NK-92 treated with Interleukin-12 subunit alpha and Interleukin-12 subunit beta, amount 100 ng/mL, for 24 hours (cell line): ENCODE measurements around the gene PARD3.

Experiments
- DNase-seq: peaks from one replicate; lab custom pipeline; 2025; lab: John Stamatoyannopoulos, UW

Gene PARD3

GRCh38 chr10:34689053-34689452 is 126.0 kb downstream of the PARD3 start:
- DNase-seq: no peak

DNA sequence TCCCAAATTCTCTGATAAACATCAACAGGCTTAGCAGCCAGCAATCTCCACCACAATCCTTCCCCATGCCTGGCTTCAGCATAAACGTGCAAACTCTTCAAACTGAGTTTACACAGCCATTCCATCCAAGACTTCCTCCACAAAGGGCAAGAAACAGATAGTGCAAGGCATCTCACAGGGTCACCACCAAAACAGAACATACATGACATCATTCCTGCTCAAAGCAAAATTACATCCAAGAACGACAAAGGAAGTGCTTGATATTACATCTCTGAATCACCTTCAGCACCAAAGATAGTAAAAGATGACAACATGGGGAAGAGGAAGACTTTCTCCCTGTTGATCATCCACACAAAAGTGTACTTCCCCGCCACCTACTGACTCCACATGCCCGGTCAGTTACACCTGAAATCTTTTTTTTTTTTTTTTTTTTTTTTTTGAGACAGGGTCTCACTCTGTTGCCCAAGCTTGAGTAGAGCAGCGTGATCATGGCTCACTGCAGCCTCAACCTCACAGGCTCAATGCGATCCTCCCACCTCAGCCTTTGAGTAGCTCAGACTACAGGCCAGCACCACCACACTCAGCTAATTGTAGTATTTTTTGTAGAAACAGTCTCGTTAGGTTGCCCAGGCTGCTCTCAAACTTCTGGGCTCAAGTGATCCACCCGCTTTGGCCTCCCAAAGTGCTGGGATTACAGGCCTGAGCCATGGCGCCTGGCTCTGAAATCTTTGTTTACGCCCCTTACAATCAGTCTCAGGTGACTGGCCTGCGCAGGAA is 127.5 kb downstream of the PARD3 start:
- DNase-seq: no peak

DNA sequence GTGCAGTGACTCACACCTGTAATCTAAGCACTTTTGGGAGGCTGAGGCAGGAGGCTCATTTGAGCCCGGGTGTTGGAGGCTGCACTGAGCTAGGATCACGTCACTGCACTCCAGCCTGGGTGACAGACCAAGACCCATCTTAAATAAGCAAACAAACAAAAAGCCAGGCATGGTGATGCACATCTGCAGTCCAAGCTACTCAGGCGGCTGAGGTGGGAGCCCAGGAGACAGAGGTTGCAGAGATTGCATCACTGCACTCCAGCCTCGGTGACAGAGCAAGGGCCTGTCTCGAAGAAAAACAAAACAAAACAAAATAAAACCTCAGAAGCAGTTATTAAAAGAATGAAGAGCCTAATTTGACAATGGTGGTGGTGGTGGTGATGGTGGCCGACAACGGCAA is 132.5 kb downstream of the PARD3 start:
- no peak for DNase-seq

- DNase-seq: no peak
Observed at GRCh38 chr10:34681933-34682332, 133.2 kb downstream of the PARD3 start.

DNA sequence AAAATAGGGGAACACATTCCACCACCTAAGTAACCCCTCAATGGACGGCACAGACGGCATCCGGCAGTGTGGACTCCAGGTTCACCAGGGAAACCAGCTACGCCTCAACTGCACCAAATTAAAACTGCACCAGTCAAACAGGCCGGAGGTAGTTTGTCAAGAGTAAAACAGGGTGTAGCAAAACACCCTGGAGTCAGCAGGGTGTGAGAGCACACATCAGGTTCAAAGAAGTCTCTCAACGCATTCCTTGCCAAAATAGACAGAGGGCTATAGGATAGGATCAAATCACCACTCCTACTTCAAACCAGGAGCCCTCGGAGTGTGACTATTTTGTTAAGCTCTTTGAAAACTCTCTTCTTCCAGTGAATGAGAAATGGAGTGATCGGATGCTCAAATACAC is 135.9 kb downstream of the PARD3 start:
- DNase-seq: no peak

- DNase-seq: no peak
Observed at GRCh38 chr10:34677591-34677990, 137.5 kb downstream of the PARD3 start.

GRCh38 chr10:34677132-34677531 is 138.0 kb downstream of the PARD3 start:
- DNase-seq: no peak

DNA sequence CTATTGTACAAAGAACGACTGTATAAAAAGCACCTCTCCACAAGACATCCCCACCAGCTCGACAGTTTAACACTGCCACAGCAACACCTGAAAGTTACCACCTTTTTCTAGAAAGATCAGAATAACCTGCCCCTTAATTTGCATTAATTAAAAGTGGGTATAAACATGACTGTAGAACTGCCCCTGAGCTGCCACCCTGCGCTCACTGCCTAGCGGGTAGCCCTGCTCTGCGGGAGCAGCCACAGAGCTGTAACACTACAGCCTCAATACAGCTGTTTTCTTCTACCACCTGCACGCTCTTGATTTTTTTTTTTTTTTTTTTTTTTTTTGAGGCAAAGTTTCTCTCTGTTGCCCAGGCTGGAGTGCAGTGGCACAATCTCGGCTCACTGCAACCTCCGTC is 140.9 kb downstream of the PARD3 start:
- DNase-seq: no peak

GRCh38 chr10:34670081-34670480 is 145.0 kb downstream of the PARD3 start:
- DNase-seq: no peak

- DNase-seq: no peak
Observed at GRCh38 chr10:34669079-34669478, 146.0 kb downstream of the PARD3 start.

GRCh38 chr10:34667177-34667576 is 147.9 kb downstream of the PARD3 start:
- no peak for DNase-seq

DNA sequence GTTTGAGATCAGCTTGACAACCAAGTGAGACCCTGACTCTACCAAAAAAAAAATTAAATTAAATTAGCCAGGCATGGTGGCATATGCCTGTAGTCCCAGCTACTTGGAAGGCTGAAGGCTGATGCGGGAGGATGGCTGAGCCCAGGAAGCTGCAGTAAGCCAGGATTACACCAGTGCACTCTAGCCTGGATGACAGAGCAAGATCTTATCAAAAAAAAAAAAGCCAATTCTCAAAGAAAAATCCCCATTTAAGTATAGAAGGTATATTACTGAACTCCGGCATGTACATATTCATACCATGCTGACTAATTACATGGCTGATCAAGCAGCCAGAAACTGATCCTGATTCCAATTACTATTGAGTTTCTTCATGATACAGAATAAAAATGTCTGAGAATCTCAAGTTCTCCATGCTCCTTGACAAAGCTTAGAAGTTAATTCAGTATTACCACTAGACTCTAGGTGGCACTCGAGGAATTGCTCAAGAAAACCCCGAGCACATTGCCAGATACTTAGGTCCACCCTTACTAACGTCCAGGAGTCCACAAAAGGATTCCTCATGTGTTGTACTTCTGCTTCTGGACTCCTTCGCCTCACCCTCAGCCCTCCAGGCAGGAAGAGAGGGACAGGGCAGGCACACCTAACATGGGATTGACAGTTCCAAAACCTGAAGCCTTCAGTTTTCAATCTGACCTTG is 148.9 kb downstream of the PARD3 start:
- no peak for DNase-seq

GRCh38 chr10:34664706-34665105 is 150.4 kb downstream of the PARD3 start:
- DNase-seq: no peak

DNA sequence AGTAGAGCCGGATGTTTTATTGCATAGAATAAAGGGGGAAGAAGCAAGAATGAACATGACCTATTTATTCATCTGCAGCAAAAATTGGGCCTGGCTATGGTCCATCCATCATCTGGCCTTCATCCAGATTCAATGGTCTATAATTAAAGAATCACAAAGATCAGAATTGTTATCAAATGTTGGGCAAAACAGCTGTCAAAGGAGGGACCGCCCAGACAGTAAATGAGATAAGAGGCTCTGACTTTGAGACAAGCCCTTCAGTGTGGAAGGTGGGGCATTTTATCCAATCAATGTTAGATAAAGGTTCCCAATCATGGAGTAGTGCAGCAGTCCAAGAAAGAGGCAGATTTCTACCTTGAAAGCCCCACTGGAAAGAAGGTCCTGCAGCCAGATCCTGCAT is 153.5 kb downstream of the PARD3 start:
- DNase-seq: no peak

GRCh38 chr10:34658934-34659333 is 156.2 kb downstream of the PARD3 start:
- no peak for DNase-seq

DNA sequence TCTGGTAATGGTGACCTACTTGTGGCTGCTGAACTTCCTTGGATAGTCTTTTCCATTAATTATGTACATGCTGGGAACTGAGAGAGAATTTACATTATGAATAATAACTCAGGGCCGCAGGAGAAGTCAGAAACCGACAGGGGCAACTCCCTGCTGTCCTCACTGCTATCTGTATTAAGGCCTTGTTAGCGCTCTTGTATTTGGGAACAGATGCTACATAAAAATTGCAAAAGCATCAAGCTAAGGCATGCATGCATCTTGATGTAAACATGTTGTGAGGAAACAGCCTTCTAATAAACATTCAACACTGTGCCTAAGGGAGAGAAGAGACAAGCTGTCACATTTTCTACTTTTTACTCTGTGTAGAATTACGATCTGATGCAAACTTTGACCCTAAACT is 158.4 kb downstream of the PARD3 start:
- DNase-seq: no peak

- DNase-seq: no peak
Observed at GRCh38 chr10:34655286-34656170, 159.6 kb downstream of the PARD3 start.

DNA sequence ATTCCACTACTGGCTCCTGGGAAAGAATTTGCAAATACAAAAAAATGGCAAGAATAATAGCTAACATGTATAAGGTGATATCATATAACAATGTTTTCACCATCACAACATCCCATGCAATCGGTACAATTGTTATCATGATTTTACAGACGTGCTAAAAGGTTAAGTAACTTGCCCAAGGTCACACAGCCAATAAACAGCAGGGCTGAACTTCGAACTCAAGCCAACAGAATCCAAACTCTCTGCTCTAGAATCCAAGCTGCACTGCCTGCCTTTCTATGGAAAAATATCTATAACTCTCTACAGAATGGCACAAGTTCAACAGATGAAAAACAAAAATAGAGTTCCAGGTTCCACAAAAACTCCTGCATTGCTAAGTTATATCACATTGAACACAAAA is 160.9 kb downstream of the PARD3 start:
- no peak for DNase-seq

DNA sequence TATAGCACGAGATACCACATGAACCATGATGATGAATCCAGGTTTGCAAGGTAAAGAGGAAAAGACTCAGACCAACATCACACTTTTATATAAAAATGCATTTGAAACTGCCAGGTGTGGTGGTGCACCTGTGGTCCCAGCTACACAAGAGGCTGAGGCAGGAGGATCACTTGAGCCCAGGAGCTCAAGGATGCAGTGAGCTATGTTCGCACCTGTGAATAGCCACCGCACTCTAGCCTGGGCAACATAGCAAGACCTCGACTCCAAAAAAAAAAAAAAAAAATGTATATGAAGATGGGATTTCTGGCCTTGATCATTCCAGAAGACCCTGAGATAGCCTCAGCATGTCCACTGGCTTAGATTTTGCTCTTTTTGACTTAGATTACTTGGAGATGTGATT is 161.6 kb downstream of the PARD3 start:
- no peak for DNase-seq

- no peak for DNase-seq
Observed at GRCh38 chr10:34651416-34652195, 163.5 kb downstream of the PARD3 start.

GRCh38 chr10:34650156-34650555 is 164.9 kb downstream of the PARD3 start:
- no peak for DNase-seq

- DNase-seq: no peak
Observed at GRCh38 chr10:34649385-34649784, 165.7 kb downstream of the PARD3 start.
